GM18502 (cell line): ENCODE measurements around the gene MYH9.

ENCODE experiments used
- ATAC-seq: cut with Tn5 transposase; IDR thresholded peaks from one replicate; pipeline ENCODE4 v1.9.1; 2021; ENCODE audit warnings: mild to moderate bottlenecking; ENCODE audit not compliant: unreplicated experiment, poor library complexity

MYH9 gene

GRCh38 chr22:36333644-36334043, 54.1 kb downstream of the MYH9 start:
- ATAC-seq = no peak

GRCh38 chr22:36332623-36333332, 55.0 kb downstream of the MYH9 start:
- no peak for ATAC-seq

GRCh38 chr22:36331912-36332622, 55.7 kb downstream of the MYH9 start:
- ATAC-seq = no peak

DNA sequence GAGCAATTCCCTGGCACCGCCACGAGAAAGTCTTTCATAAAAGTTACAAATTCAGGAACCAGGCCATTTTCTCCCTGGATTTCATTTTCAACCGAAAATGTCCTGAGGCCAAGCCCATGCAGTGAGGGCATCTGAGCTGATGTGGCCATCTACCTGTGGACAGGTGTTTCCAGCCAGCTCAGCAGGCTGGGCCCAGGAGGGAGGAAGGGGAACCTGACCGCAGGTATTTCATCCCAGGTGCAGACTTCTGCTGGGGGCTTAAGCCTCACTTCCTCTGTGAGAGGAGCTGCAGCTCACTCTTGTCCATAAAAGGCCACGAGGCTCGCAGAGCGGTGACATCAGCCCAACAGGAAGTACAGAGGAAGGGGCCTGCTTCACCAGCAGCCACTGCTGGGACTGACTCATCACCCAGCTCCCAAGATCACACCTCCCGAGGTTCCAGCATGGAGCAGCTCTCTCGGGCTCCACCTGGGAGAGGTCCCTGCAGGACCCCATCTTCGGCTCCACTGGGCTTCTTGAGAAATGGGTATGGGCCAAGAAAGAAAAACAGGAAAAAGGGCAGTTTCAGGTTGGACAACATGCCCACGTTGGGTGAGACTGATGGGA, 56.4 kb downstream of the MYH9 start:
- ATAC-seq = no peak

- ATAC-seq = no peak
These were observed 57.0 kb downstream of the MYH9 start for GRCh38 chr22:36330655-36331305.

DNA sequence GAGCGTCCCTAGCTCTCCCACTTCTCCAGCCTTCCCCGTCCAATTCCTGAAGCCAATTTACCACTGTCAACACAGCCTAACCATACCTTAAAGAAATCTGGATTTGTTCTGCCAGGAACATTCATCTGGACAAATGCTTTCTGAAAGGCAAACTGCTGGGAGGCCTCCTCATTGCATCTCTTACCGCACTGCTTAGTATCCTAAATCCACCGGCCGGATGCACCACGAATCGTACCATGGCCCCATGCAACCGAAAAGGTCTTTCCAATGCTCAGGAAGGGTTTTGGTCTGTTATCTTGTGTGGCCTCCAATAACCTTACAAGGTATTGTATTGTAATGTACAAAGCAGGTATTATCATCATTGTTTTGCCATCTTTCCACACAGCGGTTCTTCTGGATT, 57.6 kb downstream of the MYH9 start:
- no peak for ATAC-seq

GRCh38 chr22:36329254-36330078, 58.3 kb downstream of the MYH9 start:
- ATAC-seq = no peak

- no peak for ATAC-seq
These were observed 59.0 kb downstream of the MYH9 start for GRCh38 chr22:36328635-36329253.

DNA sequence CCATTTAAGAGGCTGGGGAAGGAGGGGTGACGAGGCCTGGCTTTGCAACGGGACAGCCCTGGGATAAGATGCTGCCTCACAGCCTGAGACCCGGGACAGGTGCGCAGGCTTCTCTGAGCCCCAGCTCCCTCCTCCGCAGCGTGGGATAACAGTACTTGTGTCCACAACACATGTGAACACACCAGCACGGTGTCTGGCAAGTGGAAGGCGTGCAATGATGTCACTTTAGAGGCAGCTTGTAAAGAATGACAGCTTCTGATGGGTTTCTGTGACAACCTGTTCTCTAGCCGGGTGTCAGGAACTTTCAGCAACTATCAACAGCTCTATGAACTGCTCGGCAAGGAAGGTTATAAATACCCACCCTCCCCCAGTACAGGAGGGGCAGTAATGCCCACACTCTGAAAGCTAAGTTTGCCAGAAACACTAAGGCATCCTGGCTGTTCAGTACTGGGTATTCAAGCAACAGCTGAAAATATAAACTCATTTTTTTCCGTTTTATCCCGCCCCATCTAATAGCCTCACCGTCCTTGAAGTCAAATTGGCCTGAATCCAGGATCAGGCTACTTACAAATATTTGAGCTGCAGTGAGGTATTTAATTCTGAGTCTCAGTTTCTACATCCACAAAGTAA, 59.7 kb downstream of the MYH9 start:
- ATAC-seq = no peak

DNA sequence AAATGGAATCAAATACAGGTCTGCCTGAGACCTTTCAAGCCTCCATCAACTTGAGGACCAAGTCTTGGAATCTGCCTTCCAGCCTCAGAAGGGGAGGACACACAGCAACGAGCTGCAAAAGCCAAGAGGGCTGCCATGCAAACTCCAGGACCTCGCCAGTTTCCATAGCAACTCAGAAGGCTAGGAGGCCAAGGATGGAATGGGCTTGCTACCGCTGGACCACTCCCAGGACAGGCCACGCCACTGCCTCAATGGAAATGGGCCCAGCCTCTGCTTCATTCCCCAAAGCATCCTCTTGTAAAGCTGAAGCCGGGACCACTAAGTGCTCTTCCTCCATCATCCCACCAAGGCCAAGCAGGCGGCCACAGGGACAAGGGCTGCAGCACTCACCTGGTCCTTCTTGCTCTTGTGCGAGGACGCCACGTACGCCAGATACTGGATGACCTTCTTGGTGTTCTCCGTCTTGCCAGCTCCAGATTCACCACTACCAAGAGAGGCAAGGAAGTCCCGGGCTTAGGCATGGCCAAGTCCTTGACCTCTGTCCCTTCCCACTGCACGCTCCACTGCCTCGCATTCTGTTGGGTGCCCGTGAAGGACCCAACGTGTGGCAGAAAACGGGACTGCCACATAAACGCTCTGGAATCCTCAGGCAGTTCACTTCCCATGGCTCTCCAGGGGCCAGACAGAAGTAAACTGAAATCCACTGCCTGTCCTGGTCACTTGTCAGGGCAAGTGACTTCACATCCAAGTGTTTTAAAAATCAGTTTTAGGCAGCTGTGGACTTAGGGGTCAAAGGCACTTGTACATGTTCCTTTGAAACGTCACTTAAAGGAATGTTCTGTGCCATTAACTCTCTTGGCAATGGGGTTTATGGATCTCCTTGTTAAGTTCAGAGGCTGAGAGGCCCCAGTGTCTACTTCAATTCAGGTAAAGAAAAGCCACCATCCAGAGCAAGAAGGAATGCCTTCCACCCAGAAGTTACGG, 61.3 kb downstream of the MYH9 start:
- ATAC-seq = no peak

GRCh38 chr22:36325154-36326031, 62.4 kb downstream of the MYH9 start:
- ATAC-seq = no peak

GRCh38 chr22:36324414-36324813, 63.4 kb downstream of the MYH9 start:
- no peak for ATAC-seq

DNA sequence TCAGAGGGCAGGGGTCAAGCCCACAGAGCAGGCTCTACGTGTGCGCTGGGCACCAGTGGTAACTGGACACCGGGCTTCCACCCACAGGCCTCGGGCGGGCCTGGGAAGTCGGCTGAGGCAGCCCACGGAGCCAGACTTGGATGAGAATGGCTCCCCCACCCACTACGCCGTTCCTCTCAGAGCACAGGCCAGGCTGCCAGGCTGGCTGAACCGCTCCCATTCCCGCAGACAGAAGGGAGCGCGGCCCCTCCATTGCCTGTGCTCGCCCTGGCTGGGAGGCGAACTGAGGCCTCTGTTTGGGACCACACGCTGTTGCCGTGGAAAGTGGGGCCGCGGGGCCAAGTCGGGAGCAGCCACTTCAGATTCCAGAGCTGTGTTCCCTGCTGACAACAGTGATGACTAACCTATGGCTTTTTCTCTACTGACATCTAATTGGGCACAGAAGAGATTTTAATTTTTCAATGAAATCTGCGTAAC, 63.9 kb downstream of the MYH9 start:
- ATAC-seq = no peak

DNA sequence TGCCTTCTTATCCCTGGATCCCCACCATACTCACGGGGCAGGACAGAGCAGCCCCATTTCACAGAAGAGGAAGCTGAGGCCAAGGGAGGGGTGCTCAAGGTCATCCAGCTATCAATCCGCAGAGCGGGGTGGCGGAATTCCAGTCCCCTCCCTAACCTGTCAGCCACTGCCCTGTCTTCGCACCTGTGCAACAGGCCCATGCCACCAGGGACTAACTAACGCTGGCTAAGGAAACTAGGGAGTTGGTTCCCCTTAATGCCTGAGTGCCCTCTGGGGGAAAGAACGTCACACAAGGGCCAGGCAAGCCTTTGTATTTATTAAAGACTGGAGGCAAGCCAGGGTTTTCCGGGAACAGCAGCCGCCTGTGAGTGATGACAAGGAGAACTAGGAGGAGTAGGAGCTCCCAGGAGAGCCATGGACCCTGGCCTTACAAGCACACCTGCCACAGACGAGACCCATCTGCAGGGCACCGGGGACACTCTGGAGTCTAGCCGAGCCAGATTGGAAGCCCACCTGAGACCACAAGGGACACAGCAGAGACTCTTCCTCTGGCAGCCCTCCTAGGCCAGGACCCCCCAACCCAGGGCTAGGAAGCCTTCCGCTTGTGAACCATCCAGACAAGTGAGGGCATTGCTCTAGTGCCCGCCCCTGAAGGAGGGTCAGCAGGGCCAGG, 64.4 kb downstream of the MYH9 start:
- no peak for ATAC-seq

DNA sequence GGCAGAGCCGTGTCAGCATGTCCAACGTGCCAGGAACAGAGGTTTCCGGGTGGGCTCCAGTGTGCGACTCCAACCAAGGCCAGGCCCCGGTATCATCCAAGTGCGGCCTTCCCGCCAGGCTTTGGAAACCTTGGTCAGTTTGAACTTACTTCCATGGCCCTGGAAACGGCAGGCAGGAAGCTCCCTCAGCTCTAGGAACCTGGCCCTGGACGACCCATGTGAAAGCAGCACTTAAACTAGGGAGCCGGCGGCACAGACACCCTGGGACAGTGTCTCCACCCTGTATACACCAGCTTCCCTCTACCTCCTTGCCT, 65.2 kb downstream of the MYH9 start:
- ATAC-seq = no peak

DNA sequence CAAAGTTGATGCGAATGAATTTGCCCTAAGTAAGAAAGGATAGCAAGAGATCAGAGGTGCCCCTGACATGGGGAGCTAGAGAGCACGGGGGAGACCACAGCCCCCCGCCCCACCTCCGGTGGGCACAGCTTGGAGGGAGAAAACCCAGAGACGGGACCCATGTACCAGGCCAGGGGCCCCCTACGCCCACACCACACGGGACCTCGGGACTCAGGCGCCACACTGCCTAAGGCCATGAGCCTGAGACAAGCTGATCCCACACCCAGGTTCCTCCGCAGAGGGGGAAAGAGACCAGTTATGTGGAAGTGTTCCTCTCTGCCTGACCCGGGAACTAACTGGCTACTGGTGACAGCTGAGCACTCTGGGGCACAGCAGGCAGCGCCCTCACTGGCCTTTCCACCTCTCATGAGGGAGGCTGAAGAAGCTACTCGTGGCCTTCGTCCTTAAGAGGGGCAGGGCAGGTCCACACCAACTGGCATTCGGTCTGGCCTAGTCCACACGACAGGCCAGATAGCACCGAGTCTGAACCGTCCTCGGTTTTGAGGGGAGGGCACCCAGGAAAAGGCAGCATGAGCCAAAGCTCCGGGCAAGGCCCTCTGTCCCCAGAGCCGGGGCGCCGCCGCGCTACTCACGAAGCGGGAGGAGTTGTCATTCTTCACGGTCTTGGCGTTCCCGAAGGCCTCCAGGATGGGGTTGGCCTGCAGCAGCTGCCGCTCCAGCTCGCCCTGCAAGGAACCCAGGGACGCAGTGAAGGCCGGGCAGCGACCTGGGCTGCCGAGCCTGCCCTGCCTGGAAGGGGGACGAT, 65.8 kb downstream of the MYH9 start:
- no peak for ATAC-seq
